GM19099 (cell line): ENCODE measurements around the gene PEX5.

Experiments used
- POLR2A ChIP-seq: IDR thresholded peaks from 3 replicates; pipeline ENCODE4 v1.6.1; 2011; ENCODE audit warnings: low read depth; ENCODE audit not compliant: insufficient read length; ENCODE audit errors: extremely low read depth

Gene PEX5

DNA sequence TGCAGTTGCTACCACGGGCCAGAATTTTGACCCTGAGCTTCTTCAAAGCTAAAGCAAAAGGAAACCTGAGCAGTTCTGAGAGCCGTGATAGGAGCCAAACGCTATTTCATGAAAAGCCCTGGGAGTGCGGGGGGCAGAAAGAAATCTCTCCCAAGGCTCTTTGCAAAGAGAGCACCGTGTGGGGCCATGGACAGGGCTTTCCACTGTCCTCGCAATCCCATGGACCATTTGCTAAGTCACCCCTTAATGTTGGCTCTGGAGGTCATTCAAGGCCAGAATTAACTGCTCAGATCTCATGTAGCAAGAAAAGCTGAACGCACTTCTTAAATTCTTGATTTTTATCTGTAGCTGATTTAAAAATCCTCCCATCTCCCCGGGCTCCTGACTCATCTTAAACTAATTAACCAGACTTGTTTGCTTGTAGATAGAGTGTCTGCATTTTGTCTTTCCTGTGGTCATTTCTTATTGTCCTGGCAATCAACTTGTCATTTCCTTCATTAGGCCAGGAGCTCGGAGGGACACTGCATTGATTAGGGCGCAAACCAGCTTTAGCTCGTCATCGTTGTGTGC is 34.5 kb upstream of the PEX5 start:
- TF ChIP-seq POLR2A: no peak

DNA sequence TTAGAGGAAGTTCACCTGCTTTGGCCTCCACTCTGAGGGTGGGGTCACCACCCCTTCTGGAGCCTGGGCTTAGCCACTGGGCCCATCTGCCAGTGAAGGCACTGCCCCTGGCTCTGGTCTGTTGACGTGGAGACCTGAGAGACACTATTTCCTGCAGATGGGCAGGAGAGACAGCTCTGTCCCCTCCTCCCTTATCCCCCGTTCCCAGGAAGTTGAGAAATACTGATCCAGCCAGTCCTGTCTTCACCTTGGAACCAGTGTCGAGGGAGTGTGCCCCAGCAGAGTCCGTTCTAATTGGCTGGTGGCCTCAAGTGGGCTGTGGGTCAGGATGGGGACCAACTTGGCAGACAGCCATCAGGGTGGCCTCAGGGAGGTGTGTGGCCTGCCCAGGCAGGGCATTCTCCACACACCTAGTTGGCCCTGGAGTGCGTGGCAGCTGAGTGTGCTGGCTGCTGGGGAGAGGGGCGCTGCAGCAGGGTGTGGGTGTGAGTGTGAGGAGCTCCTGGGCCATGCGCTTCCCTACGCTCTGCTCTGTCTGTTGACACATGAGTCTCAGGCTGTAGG is 33.9 kb upstream of the PEX5 start:
- TF ChIP-seq POLR2A: no peak

DNA sequence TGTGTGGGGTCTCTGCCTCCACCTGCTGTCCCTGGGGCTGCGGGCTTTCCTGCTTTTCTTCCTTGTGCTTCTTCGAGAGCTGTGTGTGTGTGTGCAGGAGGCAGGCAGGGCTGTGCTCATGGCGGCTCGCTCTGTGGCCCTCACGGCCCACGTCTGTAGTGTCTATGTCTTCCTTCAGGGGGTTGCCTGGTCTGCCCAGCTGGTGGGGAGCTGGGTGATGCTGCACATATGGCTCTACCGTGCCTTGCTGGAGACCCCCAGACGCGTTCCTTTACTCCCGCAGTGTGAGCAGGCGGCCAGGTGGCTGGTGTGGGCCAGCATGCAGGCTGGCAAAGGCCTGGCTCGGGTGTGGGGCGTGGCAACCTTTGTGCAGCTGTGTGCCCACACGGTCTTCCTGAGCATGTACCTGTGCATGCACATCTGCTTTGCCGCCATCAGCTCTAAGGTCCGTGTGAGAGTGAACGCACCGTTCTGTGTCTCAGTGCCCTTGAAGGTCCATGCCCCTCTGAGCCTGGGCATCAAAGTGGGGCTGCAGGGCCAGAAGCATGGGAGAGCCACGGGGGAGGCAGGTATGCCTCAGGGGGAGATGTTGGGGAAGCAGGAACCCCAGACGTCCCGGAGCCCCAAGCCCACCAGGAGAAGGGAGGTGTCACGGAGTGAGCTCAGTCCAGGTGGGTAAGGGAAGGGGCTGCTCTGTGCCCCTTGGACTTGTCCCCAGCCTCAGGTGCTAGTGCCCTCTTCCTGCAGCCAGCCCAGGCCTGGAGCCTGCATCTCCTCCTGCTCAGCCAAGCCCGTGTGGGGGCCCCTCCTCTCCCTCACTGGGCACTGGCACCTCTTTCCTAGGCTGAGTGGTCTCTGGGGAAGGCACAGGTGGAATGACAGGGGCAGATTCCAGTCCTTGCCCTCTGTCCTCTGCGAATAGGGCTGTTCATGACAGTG is 33.0 kb upstream of the PEX5 start:
- no peak for TF ChIP-seq POLR2A

DNA sequence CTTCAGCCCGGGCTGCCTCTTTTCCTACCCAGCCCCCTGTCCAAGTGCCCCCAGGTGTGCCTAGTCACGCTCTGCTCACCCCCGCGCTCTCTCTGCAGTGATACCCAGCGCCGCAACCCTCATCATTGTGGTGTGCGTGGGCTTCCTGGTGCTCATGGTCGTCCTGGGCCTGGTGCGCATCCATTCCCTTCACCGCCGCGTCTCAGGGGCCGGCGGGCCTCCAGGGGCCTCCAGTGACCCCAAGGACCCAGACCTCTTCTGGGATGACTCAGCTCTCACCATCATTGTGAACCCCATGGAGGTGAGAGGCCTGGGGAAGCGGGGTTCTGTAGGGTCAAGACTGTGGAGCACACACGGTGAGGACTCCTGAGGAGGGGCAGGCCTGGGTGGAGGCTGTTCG is 32.1 kb upstream of the PEX5 start:
- no peak for TF ChIP-seq POLR2A

DNA sequence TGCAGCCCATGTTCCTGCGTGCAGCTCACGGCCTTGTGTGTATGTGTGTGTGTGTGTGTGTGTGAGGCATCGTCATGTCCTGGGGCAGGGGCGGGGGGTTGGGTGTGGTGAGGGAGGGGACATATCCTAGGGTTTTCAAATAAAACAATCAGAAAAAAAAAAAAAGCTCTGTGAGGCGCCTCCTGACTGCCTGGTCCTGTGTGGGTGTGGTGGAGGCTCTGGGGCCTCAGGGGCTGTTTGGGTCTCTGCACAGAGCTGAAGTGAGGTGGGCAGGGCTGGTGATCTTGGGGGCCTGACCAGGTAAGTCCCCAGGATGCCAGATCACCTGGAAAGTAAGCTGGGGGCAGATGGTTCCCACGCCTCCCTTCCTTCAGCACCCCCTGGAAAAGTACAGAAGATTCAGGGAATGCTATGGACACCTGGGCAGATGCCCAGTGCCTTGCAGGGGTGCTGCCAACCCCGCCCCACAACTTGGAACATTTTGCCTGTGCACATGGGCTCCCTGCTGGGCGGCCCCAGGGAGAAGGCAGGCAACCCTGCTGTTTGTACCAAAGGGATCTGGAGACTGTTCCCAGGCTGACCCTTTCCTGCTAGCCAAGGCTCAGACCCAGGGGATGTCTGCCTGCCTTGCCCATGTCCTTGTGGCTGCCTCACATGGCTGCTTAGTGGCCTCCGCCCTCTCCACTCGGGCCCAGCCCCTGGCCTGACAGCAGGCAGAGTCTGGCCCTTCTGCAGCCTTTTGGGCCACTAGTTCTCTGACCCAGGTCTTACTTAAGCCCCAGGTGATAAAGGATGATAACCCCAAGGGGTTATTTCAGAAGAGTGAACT is 30.5 kb upstream of the PEX5 start:
- no peak for TF ChIP-seq POLR2A

DNA sequence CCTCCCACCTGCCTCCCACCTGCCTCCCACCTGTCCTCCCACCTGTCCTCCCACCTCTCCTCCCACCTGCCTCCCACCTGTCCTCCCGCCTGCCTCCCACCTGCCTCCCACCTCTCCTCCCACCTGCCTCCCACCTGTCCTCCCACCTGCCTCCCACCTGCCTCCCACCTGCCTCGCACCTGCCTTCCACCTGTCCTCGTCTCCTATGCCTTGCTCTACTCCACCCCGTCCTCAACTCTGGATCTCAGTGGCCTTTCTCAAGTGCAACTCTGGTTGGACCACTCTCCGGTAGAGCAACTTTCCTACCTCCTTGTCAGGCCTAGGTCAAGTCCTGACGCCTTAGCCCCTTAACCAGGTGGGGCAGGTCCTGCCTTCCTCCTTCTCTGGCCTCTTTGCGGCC is 29.3 kb upstream of the PEX5 start:
- no peak for TF ChIP-seq POLR2A

DNA sequence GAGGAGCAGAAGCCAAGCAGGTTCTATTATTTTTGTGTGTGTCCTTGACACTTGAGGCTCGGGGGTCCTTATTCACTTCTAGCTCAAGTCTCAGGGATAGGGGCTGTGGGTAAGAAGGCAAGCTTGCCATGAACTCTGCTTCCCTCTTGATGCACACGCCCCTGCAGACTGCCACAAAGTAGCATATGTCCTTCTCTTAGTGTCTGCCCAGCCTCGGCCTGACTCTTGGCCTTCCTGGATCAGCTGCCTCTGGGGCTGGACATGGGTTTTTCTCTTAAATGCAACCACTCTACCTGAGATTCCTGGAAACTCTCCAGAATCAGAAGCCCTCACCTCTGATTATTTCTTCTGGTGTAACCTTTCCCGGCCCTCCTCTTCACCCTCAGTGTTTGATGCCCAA is 28.2 kb upstream of the PEX5 start:
- TF ChIP-seq POLR2A: no peak

DNA sequence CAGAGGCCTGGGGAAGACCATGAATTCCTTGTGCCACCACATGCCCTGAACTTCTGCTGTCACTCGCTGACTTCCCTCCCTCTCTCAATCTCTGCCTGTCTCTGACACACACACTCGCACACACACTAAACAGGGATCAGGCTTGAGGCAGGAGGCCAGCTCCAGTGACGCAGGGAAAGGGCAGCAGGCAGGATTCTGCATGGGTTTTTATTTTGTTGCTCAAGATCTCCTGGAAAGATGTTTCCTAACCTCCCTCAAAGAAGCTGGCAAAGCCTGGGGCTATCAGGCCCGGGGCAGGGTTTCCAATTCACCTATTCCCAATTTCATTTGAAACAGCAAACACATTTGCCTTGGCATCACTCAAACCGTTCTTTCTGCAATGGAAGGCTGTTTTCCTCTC is 27.7 kb upstream of the PEX5 start:
- no peak for TF ChIP-seq POLR2A

DNA sequence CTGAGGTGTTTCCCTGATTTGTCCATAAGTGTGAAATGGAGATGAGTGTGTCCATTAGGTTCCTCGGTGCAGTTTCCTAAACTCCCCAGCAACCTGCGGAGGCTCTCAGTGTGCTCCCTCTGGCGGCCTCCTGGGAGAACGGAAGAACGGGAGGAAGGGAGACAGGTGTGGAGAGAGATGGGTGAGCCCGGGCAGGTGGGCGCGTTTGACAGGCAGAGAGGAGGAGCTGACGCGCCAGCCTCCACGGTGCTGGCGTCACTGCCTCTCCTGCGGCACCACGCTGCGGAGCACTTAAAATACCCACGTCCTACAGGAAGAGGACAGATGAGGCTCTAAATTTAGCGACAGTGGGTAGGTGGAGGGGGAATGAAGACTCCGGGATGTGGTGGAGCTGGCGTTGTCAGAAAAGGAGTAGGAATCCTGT is 26.8 kb upstream of the PEX5 start:
- no peak for TF ChIP-seq POLR2A

DNA sequence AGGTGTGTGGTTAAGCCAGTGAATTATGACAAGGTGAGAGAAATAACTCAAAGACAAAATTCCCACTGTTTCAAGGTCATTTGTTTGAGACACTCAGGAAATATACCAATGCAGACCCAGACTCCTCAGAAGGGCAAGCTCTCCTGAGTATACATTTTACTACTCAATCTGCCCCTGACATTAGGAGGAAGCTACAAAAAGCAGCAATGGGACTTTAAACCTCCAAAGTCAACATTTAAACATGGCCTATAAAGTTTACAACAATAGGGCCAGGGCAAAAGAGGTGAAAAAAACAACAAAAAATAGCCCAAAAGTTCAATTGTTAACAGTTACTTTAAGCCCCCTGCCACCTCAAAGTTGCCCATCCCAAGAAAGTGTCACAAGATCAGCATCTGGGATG is 19.5 kb upstream of the PEX5 start:
- no peak for TF ChIP-seq POLR2A

DNA sequence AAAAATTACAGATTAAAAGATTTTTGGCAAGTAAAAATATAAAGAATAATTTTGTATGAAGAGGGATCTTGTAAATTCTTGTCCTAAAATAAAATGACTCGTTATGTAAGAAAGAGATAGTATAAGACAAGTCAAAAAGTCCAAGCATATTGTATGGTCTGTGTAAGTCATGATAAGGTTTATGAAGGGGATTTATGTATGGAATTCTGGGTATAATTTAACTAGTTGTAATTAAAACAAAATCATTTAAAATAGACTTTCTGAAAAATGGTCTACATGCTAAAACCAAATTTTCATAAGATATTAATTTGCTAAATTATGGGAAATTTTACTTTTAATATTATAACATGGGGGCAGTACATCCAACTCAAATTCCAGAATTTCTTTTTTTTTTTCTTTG is 17.6 kb upstream of the PEX5 start:
- no peak for TF ChIP-seq POLR2A

DNA sequence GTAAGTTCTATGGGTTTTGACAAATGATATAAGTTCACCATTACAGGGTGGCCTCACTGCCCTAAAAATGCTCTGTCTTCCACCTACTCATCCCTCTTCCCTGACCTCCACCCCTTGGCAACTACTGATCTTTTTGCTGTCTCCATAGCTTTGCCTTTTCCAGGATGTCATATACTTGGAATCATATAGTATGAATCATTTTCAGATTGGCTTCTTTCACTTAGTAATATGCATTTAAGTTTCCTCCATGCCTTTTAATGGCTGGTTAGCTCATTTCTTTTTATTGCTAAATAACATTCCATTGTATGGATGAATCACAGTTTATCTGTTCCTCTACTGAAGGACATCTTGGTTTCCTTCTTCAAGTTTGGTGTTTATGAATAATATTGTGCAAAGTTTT is 14.0 kb upstream of the PEX5 start:
- TF ChIP-seq POLR2A: no peak

DNA sequence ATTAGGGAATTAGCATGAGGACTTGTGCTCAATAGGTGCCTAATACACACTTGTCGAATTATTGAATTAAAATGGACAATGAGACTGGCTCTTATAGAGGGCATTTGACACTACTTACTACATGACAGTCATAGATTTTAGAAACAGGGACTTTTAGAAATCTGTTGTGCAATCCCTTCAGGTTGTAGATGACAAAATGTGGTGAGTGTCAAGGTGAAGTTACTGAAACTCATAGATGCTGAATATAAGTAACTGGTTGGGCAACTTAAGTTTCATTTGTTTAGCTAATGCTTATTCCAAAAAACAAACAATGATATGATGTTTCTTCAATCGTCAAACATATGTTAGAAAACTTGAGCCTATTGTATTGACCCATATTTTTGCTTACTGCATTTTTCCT is 12.9 kb upstream of the PEX5 start:
- no peak for TF ChIP-seq POLR2A

DNA sequence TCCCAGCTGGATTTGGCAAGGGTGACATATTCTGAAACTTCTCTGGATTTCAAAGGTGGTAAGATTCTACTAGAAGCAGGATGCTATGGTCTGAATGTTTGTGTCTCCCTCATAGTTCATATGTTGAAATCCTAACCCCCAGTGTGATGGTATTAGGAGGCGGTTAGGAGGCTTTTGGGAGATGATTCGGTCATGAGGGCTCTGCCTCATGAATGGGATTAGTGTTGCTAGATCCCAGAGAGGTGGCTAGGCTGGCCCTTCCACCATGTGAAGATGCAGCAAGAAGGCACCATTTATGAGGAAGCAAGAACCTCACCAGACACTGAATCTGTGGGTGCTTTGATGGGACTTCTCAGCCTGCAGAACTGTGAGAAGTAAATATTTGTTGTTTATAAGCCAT is 11.0 kb upstream of the PEX5 start:
- TF ChIP-seq POLR2A: no peak

DNA sequence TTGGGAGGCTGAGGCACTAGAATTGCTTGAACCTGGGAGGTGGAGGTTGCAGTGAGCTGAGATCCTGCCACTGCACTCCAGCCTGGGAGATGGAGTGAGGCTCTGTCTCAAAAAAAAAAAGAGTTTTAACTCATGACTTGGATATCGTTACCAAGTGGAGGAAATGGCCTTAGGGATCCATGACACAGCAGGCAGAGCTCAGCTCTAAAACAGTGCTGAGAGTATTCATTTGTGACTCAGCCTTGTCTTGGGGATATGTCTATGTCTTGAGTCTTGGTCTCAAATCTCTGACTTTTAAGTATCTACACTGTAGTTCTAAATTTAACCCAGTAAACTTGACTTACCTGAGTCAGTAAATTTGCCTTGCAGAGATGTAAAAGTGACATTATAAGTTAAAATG is 8.8 kb upstream of the PEX5 start:
- no peak for TF ChIP-seq POLR2A
